Stimulated activated CD4-positive, alpha-beta T cell treated with anti-CD3 and anti-CD28 coated beads, Interleukin-12 subunit alpha, Interleukin-12 subunit beta, amount 100 ng/mL, for 24 hours (primary cell): ENCODE measurements around the gene ORC6.

Experiments used
- DNase-seq, 2 experiments: peaks; one replicate each; pipeline ENCODE4 v3.0.0-alpha.2; 2020; ENCODE audit warnings: low read depth in 2 of 2

ORC6 gene

DNA sequence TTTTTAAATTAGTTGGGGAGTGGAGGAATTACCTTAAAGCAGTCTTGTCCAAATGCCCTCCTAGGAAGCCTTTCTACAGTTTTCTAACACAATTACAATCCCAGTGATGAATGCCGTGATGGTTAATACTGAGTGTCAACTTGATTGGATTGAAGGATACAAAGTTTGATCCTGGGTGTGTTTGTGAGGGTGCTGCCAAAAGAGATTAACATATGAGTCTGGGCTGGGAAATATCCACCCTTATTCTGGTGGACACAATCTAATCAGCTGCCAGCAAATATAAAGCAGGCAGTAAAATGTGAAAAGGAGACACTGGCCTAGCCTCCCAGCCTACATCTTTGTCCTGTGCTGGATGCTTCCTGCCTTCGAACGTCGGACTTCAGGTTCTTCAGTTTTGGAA is 12.2 kb downstream of the ORC6 start:
- DNase-seq, result no peak

DNA sequence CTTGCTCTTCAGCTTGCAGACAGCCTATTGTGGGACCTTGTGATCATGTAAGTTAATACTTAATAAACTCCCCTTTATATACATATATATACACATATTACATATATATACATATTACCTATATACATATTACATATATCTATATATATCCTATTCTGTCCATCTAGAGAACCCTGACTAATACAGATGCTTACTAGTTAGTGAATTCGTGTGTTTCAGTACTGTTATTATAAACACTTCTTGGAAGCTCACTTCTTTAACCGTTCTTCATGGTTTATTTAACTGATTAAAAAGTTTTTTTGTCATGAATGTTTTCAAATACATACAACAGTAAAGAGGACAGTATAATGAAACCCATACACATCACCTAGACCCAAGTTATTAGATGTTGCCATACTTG is 12.6 kb downstream of the ORC6 start:
- no peak for DNase-seq

DNA sequence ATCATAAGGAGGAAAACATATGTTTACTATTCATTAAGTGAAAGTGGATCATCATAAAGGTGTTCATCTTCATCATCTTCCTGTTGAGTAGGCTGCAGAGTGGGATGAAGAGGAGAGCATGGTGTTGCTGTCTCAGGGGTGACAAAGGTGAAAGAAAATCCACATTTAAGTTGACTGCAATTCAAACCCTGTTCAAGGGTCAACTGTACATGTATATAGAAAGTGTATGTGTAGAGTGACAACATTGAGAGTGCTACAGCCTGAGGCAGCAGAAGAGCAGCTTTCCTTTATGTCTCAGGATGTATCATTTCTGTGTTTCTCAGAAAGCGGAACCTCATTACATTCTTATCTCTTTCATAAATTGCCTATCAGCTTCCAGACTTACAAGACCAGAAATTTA is 17.2 kb downstream of the ORC6 start:
- no peak for DNase-seq

DNA sequence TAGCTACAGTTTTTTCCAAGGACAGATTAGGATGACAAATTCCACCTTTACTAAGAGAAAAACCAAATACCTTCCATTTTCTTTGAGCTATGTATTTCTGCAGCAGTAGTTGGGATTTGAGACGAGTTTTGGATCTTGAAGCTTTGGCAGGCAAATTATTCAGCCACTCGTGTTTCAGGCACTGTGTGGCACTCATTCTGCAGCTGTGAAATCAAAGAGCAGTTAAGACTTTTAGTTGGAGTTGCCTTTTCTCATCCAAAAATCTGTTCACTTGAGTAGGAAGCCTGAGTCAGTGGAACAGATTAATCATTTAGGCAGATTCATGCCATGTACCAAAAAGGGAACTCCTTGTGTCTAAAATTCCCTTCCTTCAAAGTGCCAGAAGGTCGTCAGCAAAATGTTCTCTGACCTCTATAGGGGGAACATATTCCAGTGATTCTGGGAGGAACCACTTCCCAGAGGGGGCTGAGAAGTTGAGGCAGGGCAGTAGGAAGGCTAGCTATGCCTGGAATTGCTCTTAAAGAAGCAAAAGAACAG is 20.1 kb downstream of the ORC6 start:
- DNase-seq, result no peak

DNA sequence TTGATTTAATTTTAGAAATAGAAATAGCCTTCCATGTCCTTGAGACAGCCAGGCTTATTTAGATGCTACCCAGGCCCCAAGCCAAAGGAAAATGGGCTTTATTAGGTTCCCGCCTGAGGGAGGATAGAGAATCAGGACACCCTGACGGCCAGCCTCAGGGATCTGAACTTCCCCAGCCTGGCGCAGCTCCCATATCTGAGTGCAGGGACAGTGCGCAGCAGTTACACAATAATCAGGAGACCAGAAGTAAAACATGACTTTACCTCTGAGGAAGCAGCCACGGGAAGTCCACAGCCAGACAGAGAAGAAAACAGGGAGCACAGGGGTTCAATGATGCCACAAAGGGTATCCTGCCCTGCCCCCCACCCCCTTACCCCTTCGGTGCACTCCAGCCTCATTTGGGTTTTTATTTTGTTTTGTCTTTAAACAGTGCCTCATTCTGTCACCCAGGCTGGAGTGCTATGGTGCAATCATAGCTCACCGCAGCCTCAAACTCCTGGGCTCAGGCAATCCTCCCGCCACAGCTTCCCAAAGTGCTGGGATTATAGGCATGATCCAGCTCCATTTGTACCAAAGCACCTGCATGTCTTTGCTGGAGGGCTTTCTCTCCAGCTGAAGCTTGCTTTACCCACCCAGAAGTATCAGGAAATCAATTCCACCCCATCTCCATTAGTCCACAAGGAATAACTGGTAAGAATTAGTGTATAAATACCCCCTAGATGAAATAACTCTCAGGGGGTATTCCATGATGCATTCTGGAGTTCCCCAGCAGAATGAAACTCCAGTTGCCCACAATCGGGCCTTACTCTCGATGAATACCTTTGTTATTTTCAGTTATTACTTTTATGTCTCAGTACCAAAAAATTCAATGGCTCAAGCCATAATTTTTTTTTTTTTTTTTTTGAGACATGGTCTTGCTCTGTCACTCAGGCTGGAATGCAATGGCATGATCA is 21.9 kb downstream of the ORC6 start:
- DNase-seq, result no peak

GRCh38 chr16:46712911-46713310 is 23.5 kb downstream of the ORC6 start:
- DNase-seq, result no peak

DNA sequence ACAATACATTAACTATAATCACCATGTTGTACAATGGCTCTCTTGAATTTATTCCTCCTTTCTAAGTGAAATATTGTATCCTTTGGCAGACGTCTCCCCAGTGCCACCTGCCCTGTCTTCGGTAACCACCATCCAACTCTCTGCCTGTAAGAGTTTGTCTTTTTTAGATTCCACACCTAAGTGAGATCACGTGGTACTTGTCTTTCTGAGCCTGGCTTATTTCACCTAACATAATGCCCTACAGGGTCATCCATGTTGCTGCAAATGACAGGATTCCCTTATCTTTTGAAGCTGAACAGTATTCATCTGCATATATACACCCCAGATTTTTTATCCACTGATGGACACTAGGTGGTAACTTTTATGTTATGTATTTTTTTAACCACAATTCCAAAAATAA is 24.2 kb downstream of the ORC6 start:
- no peak for DNase-seq

DNA sequence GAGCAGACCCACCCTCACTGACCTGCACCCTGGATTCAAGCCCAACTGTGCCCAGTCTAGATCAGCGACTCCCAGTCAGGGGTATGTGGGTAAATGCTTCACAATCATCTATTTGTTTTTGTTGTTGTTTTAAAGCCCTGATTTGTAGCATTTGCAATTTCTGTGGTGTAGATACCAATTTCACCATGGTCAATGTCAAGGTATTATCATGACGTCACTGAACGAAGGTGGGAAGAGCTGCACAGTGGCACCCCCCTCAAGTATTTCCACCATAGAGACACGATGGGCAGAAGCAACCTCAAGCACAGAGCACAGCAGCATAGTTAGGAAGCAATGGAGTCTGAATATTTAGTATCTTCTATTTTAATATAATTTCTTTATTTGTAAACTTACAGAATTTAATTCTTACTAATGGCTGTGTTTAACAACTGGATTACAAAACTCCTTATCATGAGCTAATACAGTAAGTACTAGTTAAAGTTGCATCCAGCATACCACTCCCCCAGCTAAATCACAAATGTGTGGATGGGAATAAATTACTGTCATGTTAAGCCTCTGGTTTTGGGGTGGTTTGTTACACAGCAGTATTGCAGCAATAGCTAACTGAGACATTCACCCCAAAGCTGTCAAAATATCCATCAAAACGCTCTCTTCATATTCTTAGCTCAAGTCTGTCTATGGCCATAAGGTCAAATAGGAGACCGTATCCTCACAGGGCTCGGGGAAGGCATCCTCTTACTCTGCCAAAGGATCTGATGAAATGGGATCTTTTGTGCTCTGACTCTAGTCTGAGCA is 25.5 kb downstream of the ORC6 start:
- no peak for DNase-seq

DNA sequence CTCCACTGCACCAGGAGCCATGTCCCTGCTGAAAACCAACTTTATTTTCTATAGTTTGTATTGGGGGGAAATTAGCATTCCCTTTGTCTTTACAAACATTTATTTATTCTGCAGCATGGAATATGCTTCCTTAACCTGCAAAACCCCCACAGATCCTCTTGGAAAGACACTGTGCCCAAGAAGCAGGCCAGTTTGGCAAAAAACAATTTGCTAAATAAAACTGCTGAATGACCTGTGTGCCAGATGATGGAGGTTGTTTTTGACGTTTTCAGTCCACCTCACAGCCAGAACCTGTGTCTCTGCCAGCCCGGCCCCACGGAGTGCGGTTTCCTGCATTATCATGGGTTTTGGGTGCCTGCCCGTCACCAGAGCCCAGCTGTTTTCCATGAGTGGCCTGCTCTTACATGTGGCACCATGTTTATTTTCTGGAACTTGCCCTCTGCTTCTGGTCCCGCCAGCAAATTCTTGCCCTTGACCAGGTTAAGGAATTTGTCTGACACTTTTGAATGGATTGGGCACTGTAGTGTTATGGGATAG is 26.4 kb downstream of the ORC6 start:
- DNase-seq, result no peak

DNA sequence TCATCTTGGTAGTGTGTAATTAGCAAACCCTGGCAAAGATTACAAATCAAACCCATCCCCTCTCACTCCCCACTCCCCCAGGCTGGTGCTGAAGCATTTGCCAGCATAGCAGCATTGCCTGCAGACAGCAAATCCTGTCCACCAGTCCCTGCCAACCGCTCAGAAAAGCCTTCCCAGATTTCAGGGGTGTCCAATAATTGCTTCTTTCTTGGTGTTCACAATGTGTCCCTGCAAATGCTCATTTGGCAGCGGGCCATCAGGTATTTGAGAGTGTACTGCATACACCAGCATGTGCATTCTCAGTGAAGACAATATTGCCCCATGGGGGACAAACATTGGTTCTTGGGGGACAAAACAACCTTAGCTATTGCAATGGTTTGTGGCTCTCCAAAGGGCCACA is 28.2 kb downstream of the ORC6 start:
- DNase-seq, result no peak

- DNase-seq, result no peak
Measured at GRCh38 chr16:46718214-46718613, 28.8 kb downstream of the ORC6 start.

DNA sequence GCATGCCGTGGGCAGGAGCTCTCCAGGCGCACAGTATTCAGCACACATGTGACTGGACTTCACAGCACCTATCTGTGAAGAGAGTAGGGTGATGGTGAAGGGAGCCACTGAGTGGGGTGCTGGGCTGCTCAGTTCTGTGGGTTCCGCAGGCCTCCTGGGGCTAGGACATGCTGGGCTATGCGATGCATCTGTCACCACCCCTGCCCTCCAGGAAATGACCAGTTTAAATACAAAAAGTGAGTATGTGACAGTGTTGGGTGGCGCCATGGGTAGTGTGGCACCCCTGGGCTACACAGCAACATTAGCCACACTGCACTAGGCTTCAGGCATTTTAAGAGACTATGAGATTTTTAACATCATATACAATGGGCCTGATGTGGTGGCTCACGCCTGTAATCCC is 30.1 kb downstream of the ORC6 start:
- no peak for DNase-seq

GRCh38 chr16:46720619-46721018 is 31.2 kb downstream of the ORC6 start:
- no peak for DNase-seq

- DNase-seq, result no peak
Measured at GRCh38 chr16:46721885-46722284, 32.4 kb downstream of the ORC6 start.

- no peak for DNase-seq
Measured at GRCh38 chr16:46727184-46727583, 37.7 kb downstream of the ORC6 start.

- no peak for DNase-seq
Measured at GRCh38 chr16:46727630-46728029, 38.2 kb downstream of the ORC6 start.

GRCh38 chr16:46728806-46729205 is 39.3 kb downstream of the ORC6 start:
- DNase-seq, result no peak

- no peak for DNase-seq
Measured at GRCh38 chr16:46729326-46729995, 40.0 kb downstream of the ORC6 start.

- DNase-seq, result no peak
Measured at GRCh38 chr16:46730126-46730525, 40.7 kb downstream of the ORC6 start.

- DNase-seq, result no peak
Measured at GRCh38 chr16:46730801-46731690, 41.6 kb downstream of the ORC6 start.
